NB4 (cell line): ENCODE results near the gene DSG3.

Experiments
- POLR2A ChIP-seq: IDR thresholded peaks from 2 replicates; pipeline ENCODE4 v1.6.1; 2011; ENCODE audit warnings: mild to moderate bottlenecking; ENCODE audit not compliant: insufficient read length; ENCODE audit errors: extremely low read depth
- TF ChIP-seq, protein P1 (sequence below): IDR thresholded peaks from one replicate; pipeline ENCODE4 v1.5.1; 2012; ENCODE audit warnings: low read depth, low read length

DNA sequence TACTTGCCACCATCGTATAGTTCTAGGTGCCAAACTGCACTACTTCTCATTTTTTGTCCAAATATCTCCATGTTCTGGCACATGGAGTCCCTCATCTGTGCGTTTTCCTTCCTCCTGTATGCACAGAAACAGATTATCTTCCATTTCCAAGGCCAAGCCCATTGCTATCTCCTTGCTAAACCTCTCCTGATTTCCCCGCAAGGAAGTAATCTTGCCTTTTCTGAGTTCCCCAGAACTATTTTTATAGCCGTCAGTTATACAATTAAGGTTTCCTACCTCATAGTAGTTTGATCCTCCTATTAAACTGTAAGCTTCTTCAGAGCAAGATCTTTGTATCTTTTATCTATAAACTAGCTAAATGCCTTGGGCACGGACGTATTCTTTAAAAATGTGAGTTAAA, 57.6 kb downstream of the DSG3 start:
- TF ChIP-seq, protein P1, sequence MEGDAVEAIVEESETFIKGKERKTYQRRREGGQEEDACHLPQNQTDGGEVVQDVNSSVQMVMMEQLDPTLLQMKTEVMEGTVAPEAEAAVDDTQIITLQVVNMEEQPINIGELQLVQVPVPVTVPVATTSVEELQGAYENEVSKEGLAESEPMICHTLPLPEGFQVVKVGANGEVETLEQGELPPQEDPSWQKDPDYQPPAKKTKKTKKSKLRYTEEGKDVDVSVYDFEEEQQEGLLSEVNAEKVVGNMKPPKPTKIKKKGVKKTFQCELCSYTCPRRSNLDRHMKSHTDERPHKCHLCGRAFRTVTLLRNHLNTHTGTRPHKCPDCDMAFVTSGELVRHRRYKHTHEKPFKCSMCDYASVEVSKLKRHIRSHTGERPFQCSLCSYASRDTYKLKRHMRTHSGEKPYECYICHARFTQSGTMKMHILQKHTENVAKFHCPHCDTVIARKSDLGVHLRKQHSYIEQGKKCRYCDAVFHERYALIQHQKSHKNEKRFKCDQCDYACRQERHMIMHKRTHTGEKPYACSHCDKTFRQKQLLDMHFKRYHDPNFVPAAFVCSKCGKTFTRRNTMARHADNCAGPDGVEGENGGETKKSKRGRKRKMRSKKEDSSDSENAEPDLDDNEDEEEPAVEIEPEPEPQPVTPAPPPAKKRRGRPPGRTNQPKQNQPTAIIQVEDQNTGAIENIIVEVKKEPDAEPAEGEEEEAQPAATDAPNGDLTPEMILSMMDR: no peak
- no peak for TF ChIP-seq POLR2A
